GM06990 (cell line): ENCODE measurements around the gene GHRHR.

ENCODE experiments used
- DNase-seq: peaks from one replicate; pipeline ENCODE4 v3.0.0-alpha.2; 2011; ENCODE audit not compliant: insufficient read length; ENCODE audit errors: extremely low read depth
- H3K27me3 ChIP-seq: replicated peaks from 2 replicates; pipeline ENCODE4 v1.6.0; 2011; ENCODE audit warnings: low read length; ENCODE audit not compliant: control insufficient read depth, insufficient read depth
- H3K36me3 ChIP-seq: 2 replicates; pipeline ENCODE4 v1.5.1; 2011; ENCODE audit warnings: low read length; ENCODE audit not compliant: control insufficient read depth, insufficient read depth
- H3K4me3 ChIP-seq: replicated peaks from 2 replicates; pipeline ENCODE4 v1.5.1; 2011; ENCODE audit warnings: low read depth, mild to moderate bottlenecking, control low read depth, low read length
- TF ChIP-seq, protein P1 (sequence below): IDR thresholded peaks from 2 replicates; pipeline ENCODE4 v1.5.1; 2011; ENCODE audit warnings: low read length, control low read depth, mild to moderate bottlenecking, inconsistent platforms; ENCODE audit not compliant: insufficient read depth, poor library complexity, severe bottlenecking

The GHRHR gene

DNA sequence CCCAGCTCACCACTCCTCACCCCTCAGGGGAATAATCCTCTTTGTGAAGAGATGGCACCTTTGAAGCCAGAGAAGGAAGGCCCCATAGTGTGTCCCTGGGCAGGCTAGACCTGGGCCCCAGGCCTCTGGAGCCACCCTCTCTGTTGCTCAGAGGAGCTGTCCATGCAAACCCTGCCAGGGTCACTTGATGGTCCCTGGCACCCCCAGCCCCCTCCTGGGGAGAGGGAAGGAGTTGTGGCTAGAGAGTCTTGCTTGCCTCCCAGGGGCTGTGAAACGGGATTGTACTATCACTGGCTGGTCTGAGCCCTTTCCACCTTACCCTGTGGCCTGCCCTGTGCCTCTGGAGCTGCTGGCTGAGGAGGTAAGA, 5.8 kb downstream of the GHRHR start:
- no peaks in the 10 kb centered on the region for H3K36me3 ChIP-seq
- DNase-seq = no peak
- TF ChIP-seq, protein P1, sequence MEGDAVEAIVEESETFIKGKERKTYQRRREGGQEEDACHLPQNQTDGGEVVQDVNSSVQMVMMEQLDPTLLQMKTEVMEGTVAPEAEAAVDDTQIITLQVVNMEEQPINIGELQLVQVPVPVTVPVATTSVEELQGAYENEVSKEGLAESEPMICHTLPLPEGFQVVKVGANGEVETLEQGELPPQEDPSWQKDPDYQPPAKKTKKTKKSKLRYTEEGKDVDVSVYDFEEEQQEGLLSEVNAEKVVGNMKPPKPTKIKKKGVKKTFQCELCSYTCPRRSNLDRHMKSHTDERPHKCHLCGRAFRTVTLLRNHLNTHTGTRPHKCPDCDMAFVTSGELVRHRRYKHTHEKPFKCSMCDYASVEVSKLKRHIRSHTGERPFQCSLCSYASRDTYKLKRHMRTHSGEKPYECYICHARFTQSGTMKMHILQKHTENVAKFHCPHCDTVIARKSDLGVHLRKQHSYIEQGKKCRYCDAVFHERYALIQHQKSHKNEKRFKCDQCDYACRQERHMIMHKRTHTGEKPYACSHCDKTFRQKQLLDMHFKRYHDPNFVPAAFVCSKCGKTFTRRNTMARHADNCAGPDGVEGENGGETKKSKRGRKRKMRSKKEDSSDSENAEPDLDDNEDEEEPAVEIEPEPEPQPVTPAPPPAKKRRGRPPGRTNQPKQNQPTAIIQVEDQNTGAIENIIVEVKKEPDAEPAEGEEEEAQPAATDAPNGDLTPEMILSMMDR = no peak
- no peaks in the 10 kb centered on the region; the same call in 1 of the 2 replicates for H3K27me3 ChIP-seq
- H3K4me3 ChIP-seq = no peak overlapping the region

DNA sequence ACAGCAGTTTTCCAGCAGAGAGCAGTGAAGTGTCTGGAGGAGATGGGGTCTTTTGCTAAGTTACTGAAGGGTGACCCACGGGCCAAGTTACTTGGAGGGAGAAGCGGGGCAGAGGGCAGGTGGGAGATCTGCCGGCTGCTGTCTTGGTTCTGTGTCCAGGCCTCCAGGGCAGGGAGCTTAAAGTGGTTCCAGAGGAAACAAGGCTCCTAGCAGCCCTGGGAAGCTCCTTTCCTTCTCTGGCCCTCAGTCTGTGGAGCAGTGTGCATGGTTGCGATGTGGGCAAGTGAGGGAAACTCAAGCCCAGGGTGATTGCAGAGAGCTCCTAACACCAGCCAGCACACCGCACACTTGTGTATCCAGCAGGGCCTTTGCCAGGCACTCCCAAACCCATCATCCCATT, 6.3 kb downstream of the GHRHR start:
- Histone ChIP-seq H3K27me3 (no peaks in the 10 kb centered on the region; the same call in 1 of the 2 replicates), H3K4me3 (no peak overlapping the region), H3K36me3 (no peaks in the 10 kb centered on the region)
- TF ChIP-seq, protein P1 = no peak
- no peak for DNase-seq

DNA sequence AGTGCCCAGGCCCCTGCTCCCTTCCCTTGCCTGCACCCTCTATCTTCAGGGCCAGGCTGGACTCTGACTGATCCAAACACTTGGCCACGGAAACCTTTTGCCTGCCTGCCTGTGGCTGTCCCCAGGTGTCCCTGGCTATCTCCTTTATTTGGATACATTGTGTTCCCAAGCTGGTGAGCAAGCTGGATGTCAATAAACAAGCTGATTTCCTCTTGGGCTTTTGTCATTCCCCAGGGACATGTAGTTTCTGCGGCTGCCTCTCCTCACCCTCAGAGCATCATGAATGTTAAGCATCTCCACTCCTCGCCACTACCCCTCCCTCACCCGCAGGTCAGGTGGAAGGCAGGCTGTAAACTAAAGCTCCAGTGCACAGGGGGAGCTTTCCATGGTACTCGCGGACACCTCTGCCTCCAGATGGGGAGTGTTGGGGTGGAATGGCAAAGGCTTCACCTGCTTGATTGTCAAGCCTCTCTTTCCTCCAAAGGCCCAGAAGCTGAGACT, 6.9 kb downstream of the GHRHR start:
- H3K27me3 ChIP-seq = no peaks in the 10 kb centered on the region; the same call in 1 of the 2 replicates
- H3K4me3 ChIP-seq = no peak overlapping the region
- no peaks in the 10 kb centered on the region for H3K36me3 ChIP-seq
- DNase-seq = no peak
- TF ChIP-seq, protein P1 = no peak

DNA sequence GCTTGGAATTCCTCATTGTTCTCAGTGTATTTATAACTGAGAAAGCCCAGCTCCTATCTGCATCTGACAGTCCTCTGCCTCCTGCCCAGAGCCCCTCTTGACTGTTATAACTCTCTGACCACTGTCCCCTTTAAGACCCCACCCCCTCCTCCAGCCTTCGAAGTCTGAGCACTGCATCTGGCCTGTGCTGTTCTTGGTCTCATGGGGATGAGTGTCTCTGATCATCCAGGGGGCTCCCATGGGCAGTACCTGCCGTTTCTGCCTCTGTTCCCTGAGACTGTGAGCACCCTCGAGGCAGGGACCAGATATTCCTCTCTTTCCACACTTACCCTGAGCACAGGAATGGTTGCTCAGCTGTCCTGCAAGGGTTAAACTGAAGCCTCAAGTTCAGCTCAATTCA, 7.7 kb downstream of the GHRHR start:
- no peak overlapping the region for H3K4me3 ChIP-seq
- no peak for DNase-seq
- TF ChIP-seq, protein P1 = no peak
- no peaks in the 10 kb centered on the region for H3K36me3 ChIP-seq
- no peaks in the 10 kb centered on the region; the same call in 1 of the 2 replicates for H3K27me3 ChIP-seq

DNA sequence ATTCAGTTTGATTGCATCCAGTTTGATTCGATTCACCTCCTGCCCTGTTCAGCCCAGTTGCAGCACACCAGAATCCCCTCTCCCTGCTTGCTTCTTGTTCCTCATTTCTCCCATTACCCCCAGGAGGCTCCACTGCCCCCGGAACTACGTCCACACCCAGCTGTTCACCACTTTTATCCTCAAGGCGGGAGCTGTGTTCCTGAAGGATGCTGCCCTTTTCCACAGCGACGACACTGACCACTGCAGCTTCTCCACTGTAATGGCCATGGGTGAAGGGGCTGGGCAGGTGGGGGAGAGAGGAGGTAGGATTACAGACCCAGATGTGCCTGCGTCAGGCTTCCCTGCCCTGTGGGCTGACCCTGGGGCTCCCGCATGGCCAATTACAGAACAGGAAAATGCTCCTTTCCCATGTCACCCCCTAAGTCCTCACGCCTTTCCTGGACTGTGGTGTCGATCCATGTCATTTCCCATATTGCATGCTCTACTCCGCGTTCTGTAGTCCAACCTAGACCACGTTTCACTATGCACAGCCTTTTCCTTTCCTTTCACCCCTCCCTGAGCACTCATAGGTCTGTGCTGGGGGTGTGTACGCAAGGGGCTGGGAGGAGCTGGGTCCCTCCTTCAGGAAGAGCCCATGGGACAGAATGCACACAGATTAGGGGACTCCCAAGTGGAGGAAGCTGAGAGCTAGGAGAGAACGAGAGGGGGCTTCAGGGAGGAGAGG, 8.2 kb downstream of the GHRHR start:
- TF ChIP-seq, protein P1 = no peak
- Histone ChIP-seq H3K4me3 (no peak overlapping the region), H3K36me3 (no peaks in the 10 kb centered on the region), H3K27me3 (no peaks in the 10 kb centered on the region)
- DNase-seq = no peak

DNA sequence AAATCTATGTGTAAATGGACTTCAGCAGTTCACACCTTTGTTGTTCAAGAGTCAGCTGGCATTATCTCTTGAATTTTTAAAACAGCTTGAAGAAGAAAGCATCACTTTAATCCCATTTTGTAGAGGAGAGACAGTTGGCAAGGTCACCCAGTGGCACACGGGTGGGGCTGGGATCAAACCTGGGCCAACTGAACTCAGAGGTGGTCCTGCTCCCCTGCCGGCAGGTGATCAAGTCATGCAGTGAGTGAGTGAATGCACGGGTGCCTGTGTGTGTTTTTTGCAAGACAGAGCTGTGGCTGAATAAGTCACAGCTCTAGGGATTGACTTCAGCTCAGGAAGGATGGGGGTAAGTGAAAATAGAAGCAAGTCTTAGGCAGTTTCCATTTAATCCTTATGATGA, 9.5 kb downstream of the GHRHR start:
- Histone ChIP-seq H3K4me3 (no peak overlapping the region), H3K36me3 (no peaks in the 10 kb centered on the region), H3K27me3 (no peaks in the 10 kb centered on the region)
- DNase-seq = no peak
- TF ChIP-seq, protein P1 = no peak
